ENCODE data around the gene SCFD2. TPM values are rescaled to one million over a fixed set of nuclear protein-coding genes. Genes with fewer than 3 reads are reported as not detected.

Gene SCFD2
- total and polyA plus RNA-seq, 2 donors (not counting 3 experiments of a cell fraction or from before 2014, with no cell fraction given): 12.3 to 22.8 TPM

GRCh38 chr4:53274609-53275268 is 91.1 kb downstream of the SCFD2 start:
- FAIRE-seq: no peak
- TF ChIP-seq POLR2AphosphoS5 (IDR thresholded peaks at IDR 0.05; ENCODE audit: insufficient read depth, low read depth, low read length): no peak
- TF ChIP-seq EZH2 (IDR thresholded peaks at IDR 0.05; ENCODE audit: borderline replicate concordance, low read depth, low read length, severe bottlenecking): no peak
- no peak for TF ChIP-seq FOS (IDR thresholded peaks at IDR 0.05; ENCODE audit: borderline replicate concordance, insufficient read depth, low read length)
- no peak for TF ChIP-seq CTCF (IDR thresholded peaks at IDR 0.05; ENCODE audit: extremely low read depth in 1 of 2, insufficient read depth in 1 of 2, low read depth in 1 of 2, low read length in 2 of 2)
- no peak for TF ChIP-seq GATA2 (IDR thresholded peaks at IDR 0.05; ENCODE audit: insufficient read depth, insufficient read length, low read depth, low read length)
- no peak for TF ChIP-seq POLR2A (IDR thresholded peaks at IDR 0.05; ENCODE audit: low read depth, low read length)
- TF ChIP-seq MAX (IDR thresholded peaks at IDR 0.05; ENCODE audit: insufficient read depth, insufficient read length): no peak
- no peak for TF ChIP-seq JUN (IDR thresholded peaks at IDR 0.05; ENCODE audit: borderline replicate concordance, insufficient read depth, insufficient read length, low read depth)
- TF ChIP-seq MYC (IDR thresholded peaks at IDR 0.05; ENCODE audit: low read depth, low read length): no peak
- BruUV-seq (replicated peaks): no TSS peak

More at GRCh38 chr4:53274609-53275268, 91.1 kb downstream of the SCFD2 start:
- H3K9me1 ChIP-seq (replicated peaks; ENCODE audit: control insufficient read depth, extremely low read depth, insufficient read depth, low read length): no peaks in the 10 kb centered on the region
- H3K4me1 ChIP-seq (ENCODE audit: control insufficient read depth, extremely low read depth, insufficient read depth, low read length): no peaks in the 10 kb centered on the region
- ChIA-PET POLR2A (no interaction called here), CTCF (interaction anchor here (1.0 to 1.7 kb wide), 3 partner anchors 16 to 33 kb away, joined by 3 read pairs; no protein-coding TSS in a partner anchor)
- dilution Hi-C loops (cut with MboI; ENCODE audit: extremely low pct_ligation_motif_present, low sequenced_read_pairs): no loop called here
- no peaks in the 10 kb centered on the region for H4K20me1 ChIP-seq (replicated peaks; ENCODE audit: control insufficient read depth, extremely low read depth, insufficient read depth, low read length)
- H3K27me3 ChIP-seq (ENCODE audit: control insufficient read depth in 2 of 2, insufficient read depth in 2 of 2, low read length in 2 of 2): no peaks in the 10 kb centered on the region
- intact Hi-C loops (cut with micrococcal nuclease): no loop called here
- no peaks in the 10 kb centered on the region for H3K36me3 ChIP-seq (ENCODE audit: control insufficient read depth in 2 of 2, extremely low read depth in 1 of 2, insufficient read depth in 2 of 2, low read length in 2 of 2)
- H3K4me2 ChIP-seq (ENCODE audit: insufficient read depth, low read length): no peak overlapping the region
- no peaks in the 10 kb centered on the region for H3K9me3 ChIP-seq (replicated peaks; ENCODE audit: control insufficient read depth, insufficient read depth, low read length)
- DNase-seq (ENCODE audit: low read depth, low spot score): no peak
- no peaks in the 10 kb centered on the region for H3K79me2 ChIP-seq (ENCODE audit: control insufficient read depth, insufficient read depth, low read length)
- H3K4me3 ChIP-seq (replicated peaks in 1 of 3; ENCODE audit: insufficient read depth in 1 of 3, low read depth in 1 of 3, low read length in 3 of 3): no peak overlapping the region
- H2AFZ ChIP-seq (ENCODE audit: low read depth, low read length): no peak overlapping the region
- H3K27ac ChIP-seq (ENCODE audit: insufficient read depth, low read depth, low read length): no peak overlapping the region
- H3K9ac ChIP-seq (replicated peaks; ENCODE audit: extremely low read depth, insufficient read depth, low read length): no peak overlapping the region
